PFSK-1 (cell line): Measurements from ENCODE around the gene ZSWIM6.

Experiments used
- REST ChIP-seq, 2 experiments: IDR thresholded peaks; 2 replicates each; pipeline versions ENCODE4 v1.6.1 to v1.8.0; 2011 to 2012; ENCODE audit warnings: low read depth in 2 of 2, low read length in 2 of 2, control low read depth in 1 of 2, inconsistent platforms in 1 of 2, mild to moderate bottlenecking in 1 of 2, moderate library complexity in 1 of 2; ENCODE audit not compliant: insufficient read depth in 1 of 2
- SIN3A ChIP-seq: IDR thresholded peaks from 2 replicates; pipeline ENCODE4 v1.6.1; 2012; ENCODE audit warnings: mild to moderate bottlenecking, low read length, moderate library complexity, borderline replicate concordance; ENCODE audit not compliant: insufficient read depth
- TAF1 ChIP-seq: IDR thresholded peaks from 2 replicates; pipeline ENCODE4 v1.6.1; 2012; ENCODE audit warnings: low read length, control low read depth, borderline replicate concordance; ENCODE audit not compliant: insufficient read depth

- TF ChIP-seq SIN3A (no peak), REST (IDR thresholded peaks at IDR 0.05; ENCODE audit: insufficient read depth in 1 of 2, low read depth in 2 of 2, low read length in 2 of 2) (no peak), TAF1 (no peak)
Measured at GRCh38 chr5:61311056-61311610, 20.9 kb upstream of the ZSWIM6 start.
